GM12878 (cell line): ENCODE measurements around the gene CTNNAL1. TPM values are rescaled to one million over a fixed set of nuclear protein-coding genes. Genes with fewer than 3 reads are reported as not detected.

Source experiments
- ATAC-seq: fragments of 200-7000 bp; cut with Tn5 transposase; 3 replicates; pipeline ENCODE4 v1.9.1; 2020; ENCODE audit warnings: mild to moderate bottlenecking, moderate library complexity
- BruUV-seq: library from RNA; stranded (reverse); fragments of 400-500 nt; replicated peaks from 2 replicates; lab custom pipeline; 2021; lab: Mats Ljungman, UMichigan
- CTCF ChIA-PET: fragments of 300-600 bp; sonication (Branson Sonifier 250); formaldehyde crosslinking; extraction: SDS; loops from one replicate; lab custom pipeline; 2021; ENCODE audit warnings: inconsistent platforms; lab: Yijun Ruan, JAX
- POLR2A ChIA-PET: fragments of 350-600 bp; formaldehyde crosslinking; extraction: SDS; loops from one replicate; lab custom pipeline; 2021; ENCODE audit warnings: inconsistent platforms; lab: Charles Lee
- RAD21 ChIA-PET: fragments of 300-600 bp; sonication (Branson Sonifier 250); formaldehyde crosslinking; loops from one replicate; lab custom pipeline; 2023; ENCODE audit warnings: antibody characterized with exemption; ENCODE audit not compliant: unreplicated experiment; lab: Charles Lee
- SMC1A ChIA-PET: fragments of 300-600 bp; sonication (Branson Sonifier 250); formaldehyde crosslinking; loops from one replicate; lab custom pipeline; 2023; ENCODE audit not compliant: unreplicated experiment, uncharacterized antibody; lab: Charles Lee
- DNase-seq: peaks from one replicate; pipeline ENCODE4 v3.0.0-alpha.2; 2011; ENCODE audit warnings: low read depth, low spot score
- FAIRE-seq: peaks from 3 replicates; lab custom pipeline; 2011; peaks lifted over from hg19 to GRCh38; lab: Jason Lieb, UNC
- H2AFZ ChIP-seq: 2 replicates; pipeline ENCODE4 v1.6.0; 2011; ENCODE audit warnings: low read depth, low read length, control low read depth; ENCODE audit not compliant: control insufficient read depth
- H3K27ac ChIP-seq: 2 replicates; pipeline ENCODE4 v1.5.1; 2011; ENCODE audit warnings: control low read depth; ENCODE audit not compliant: control insufficient read depth, insufficient read depth
- H3K27me3 ChIP-seq, 2 experiments: replicated peaks in 1 of 2; 2 replicates each; pipeline versions ENCODE4 v1.6.0 to v1.6.1; 2011; ENCODE audit warnings: low read length in 1 of 2; ENCODE audit not compliant: control insufficient read depth in 2 of 2, insufficient read depth in 2 of 2
- H3K36me3 ChIP-seq, 2 experiments: 2 replicates each; pipeline ENCODE4 v1.5.1; 2011; ENCODE audit warnings: low read length in 1 of 2; ENCODE audit not compliant: control insufficient read depth in 2 of 2, insufficient read depth in 2 of 2
- H3K4me1 ChIP-seq: 2 replicates; pipeline ENCODE4 v1.6.1; 2011; ENCODE audit warnings: mild to moderate bottlenecking, low read length, moderate library complexity, mixed read lengths; ENCODE audit not compliant: control insufficient read depth, insufficient read depth
- H3K4me2 ChIP-seq: 2 replicates; pipeline ENCODE4 v1.6.0; 2011; ENCODE audit warnings: control low read depth; ENCODE audit not compliant: control insufficient read depth, insufficient read depth
- H3K4me3 ChIP-seq: fragments of 200-600 bp; sonication (generic); 2 replicates; pipeline ENCODE4 v1.5.1; 2016
- H3K79me2 ChIP-seq: 2 replicates; pipeline ENCODE4 v1.6.0; 2011; ENCODE audit warnings: low read length; ENCODE audit not compliant: control insufficient read depth, insufficient read depth
- H3K9ac ChIP-seq: 2 replicates; pipeline ENCODE4 v1.8.0; 2011; ENCODE audit warnings: low read length, control low read depth, mixed read lengths; ENCODE audit not compliant: control insufficient read depth, insufficient read depth
- H3K9me3 ChIP-seq: replicated peaks from 3 replicates; pipeline ENCODE4 v1.5.1; 2011; ENCODE audit warnings: mild to moderate bottlenecking, low read length; ENCODE audit not compliant: control insufficient read depth, insufficient read depth
- H4K20me1 ChIP-seq: 2 replicates; pipeline ENCODE4 v1.6.0; 2011; ENCODE audit not compliant: control insufficient read depth, insufficient read depth
- BRCA1 ChIP-seq: IDR thresholded peaks from 2 replicates; pipeline ENCODE4 v1.6.1; 2011; ENCODE audit warnings: low read depth, low read length, improper control_type of control experiment
- CREM ChIP-seq: IDR thresholded peaks from 2 replicates; pipeline ENCODE4 v1.6.1; 2014; ENCODE audit warnings: antibody characterized with exemption, low read depth
- E2F4 ChIP-seq: IDR thresholded peaks from 2 replicates; pipeline ENCODE4 v1.6.1; 2012; ENCODE audit warnings: low read depth, low read length, improper control_type of control experiment
- HDGF ChIP-seq: fragments of 450-650 bp; IDR thresholded peaks from 2 replicates; pipeline ENCODE4 v1.6.1; 2016; ENCODE audit warnings: antibody characterized with exemption
- MXI1 ChIP-seq: fragments of 150-350 bp; IDR thresholded peaks from 2 replicates; pipeline ENCODE4 v1.6.1; 2011; ENCODE audit warnings: low read depth, mild to moderate bottlenecking, inconsistent platforms, low read length, improper control_type of control experiment
- TCF12 ChIP-seq: IDR thresholded peaks from 2 replicates; pipeline ENCODE4 v1.6.1; 2011; ENCODE audit warnings: low read depth, mild to moderate bottlenecking, low read length
- ZNF207 ChIP-seq: fragments of 450-650 bp; IDR thresholded peaks from 2 replicates; pipeline ENCODE4 v1.6.1; 2014; ENCODE audit warnings: antibody characterized with exemption, mild to moderate bottlenecking, borderline replicate concordance
- WGBS: methylation state at CpG from one replicate; pipeline ENCODE4 v1.1.6; 2016; ENCODE audit warnings: low lambda C conversion rate; ENCODE audit not compliant: insufficient replicate concordance, insufficient coverage; ENCODE audit errors: missing lambda C conversion rate; 5-methylcytosine and 5-hydroxymethylcytosine counted together
- in situ Hi-C: fragments of 300-500 bp; cut with MboI; formaldehyde crosslinking; loops from 9 replicates; pipeline ENCODE4 v1.14.3; 2018; ENCODE audit warnings: mixed read lengths
- intact Hi-C: fragments of 100-400 bp; cut with micrococcal nuclease; formaldehyde crosslinking; loops from one replicate; pipeline ENCODE4 v1.14.2; 2022; ENCODE audit not compliant: unreplicated experiment
- polyA plus RNA-seq, 11 experiments: library from polyadenylated mRNA; depleted of rRNA in 4 of 11; unstranded in 6 of 11; stranded (reverse) in 5 of 11; fragments of >200 nt; fragmentation: Nextera tagmentation in 4 of 11; fragmentation: Illumina TruSeq in 1 of 11; extraction: Ambion mirVana in 4 of 11; extraction: Trizol in 1 of 11; gene quantifications; 1 replicate in 1 of 11; 2 replicates in 10 of 11; pipeline versions ENCODE4 v1.2.1 to v1.2.3, GENCODE V29; 2011 to 2016; ENCODE audit warnings: inconsistent platforms in 2 of 11, missing spikeins in 2 of 11, low read depth in 1 of 11
- total RNA-seq, 4 experiments: library from RNA; depleted of rRNA in 3 of 4; stranded (reverse); fragments of >200 nt in 3 of 4; fragmentation: Illumina TruSeq in 1 of 4; extraction: Trizol in 1 of 4; gene quantifications; 2 replicates each; pipeline versions ENCODE4 v1.2.1 to v1.2.3, GENCODE V29; 2013 to 2021

The CTNNAL1 gene
- total and polyA plus RNA-seq, 10 of the 15 experiments (the other 5 are each of a cell fraction or from before 2014, with no cell fraction given) = 16.3 to 82.5 (median 45.2) TPM

DNA sequence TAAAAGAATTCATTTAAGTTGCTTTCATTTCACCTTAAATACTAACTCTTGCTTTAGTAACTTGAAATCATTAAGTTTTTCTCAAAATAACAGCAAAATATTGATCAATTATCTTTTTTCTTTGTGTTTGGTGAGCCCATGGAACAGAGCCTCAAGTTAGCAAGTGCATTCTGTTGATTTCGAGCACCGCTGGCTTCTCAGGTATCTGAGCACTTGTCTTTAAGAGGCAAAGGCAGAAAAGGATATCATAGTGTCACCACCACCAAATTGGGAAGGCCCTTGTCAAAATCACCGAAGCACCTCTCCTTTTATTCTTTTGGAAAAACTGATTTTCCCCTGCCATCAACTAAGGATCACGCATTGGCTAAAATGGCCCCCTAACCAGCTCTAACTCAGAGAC, 17.1 kb upstream of the CTNNAL1 start (continued):
- no peak for TF ChIP-seq ZNF207
- no peak for TF ChIP-seq E2F4
- no peak for TF ChIP-seq CREM
- TF ChIP-seq BRCA1 = no peak
- TF ChIP-seq MXI1 = no peak
- no peak for TF ChIP-seq HDGF

- no peaks in the 10 kb centered on the region for H4K20me1 ChIP-seq
- H2AFZ ChIP-seq = no peak overlapping the region
- in situ Hi-C loops = no loop called here
- H3K4me3 ChIP-seq = no peak overlapping the region
- H3K4me2 ChIP-seq = no peak overlapping the region
- TF ChIP-seq TCF12 = no peak
- TF ChIP-seq, all 136 proteins: peak for 0
- 95% methylated on average over 4 of the region's 4 CpGs for WGBS
- ChIA-PET CTCF (interaction anchor here (1.0 to 1.1 kb wide), 3 partner anchors 11 to 31 kb away, joined by 3 read pairs; no protein-coding TSS in a partner anchor), RAD21 (no interaction called here), SMC1A (interaction anchor here (0.8 to 1.2 kb wide), 2 partner anchors 14 to 70 kb away, joined by 3 read pairs; no protein-coding TSS in a partner anchor), POLR2A (no interaction called here)
- DNase-seq = no peak
- Histone ChIP-seq H3K27ac (no peak overlapping the region), H3K27me3 (no peaks in the 10 kb centered on the region), H3K9ac (no peak overlapping the region), H3K36me3 (peaks cover 0 to 6% of the 10 kb centered on the region in 2 experiments; a peak in 2 of 4 replicates), H3K4me1 (no peaks in the 10 kb centered on the region), H3K79me2 (no peaks in the 10 kb centered on the region), H3K9me3 (no peaks in the 10 kb centered on the region)
- no peak for FAIRE-seq
- intact Hi-C loops = no loop called here
- no TSS peak for BruUV-seq
- no peak for ATAC-seq
Measured at GRCh38 chr9:109028457-109028856, 15.2 kb upstream of the CTNNAL1 start.
